Skeletal muscle tissue (tissue), 4 donors: ENCODE results near the gene HAS3. TPM values are rescaled to one million over a fixed set of nuclear protein-coding genes. Genes with fewer than 3 reads are reported as not detected.

ENCODE experiments used
- H3K27ac ChIP-seq: one replicate; pipeline ENCODE4 v1.7.0; 2013; ENCODE audit warnings: mild to moderate bottlenecking, low read depth, low read length, inconsistent platforms
- H3K27me3 ChIP-seq, 3 donors: one replicate each; pipeline ENCODE4 v1.7.0; 2013; ENCODE audit warnings: low read length in 3 of 3; ENCODE audit not compliant: control insufficient read depth in 3 of 3, insufficient read depth in 3 of 3
- H3K36me3 ChIP-seq, 3 donors: one replicate each; pipeline ENCODE4 v1.7.0; 2013; ENCODE audit warnings: low read length in 3 of 3; ENCODE audit not compliant: control insufficient read depth in 3 of 3, insufficient read depth in 3 of 3
- H3K4me1 ChIP-seq, 3 donors: one replicate each; pipeline ENCODE4 v1.7.0; 2013; ENCODE audit warnings: low read length in 3 of 3, mild to moderate bottlenecking in 3 of 3; ENCODE audit not compliant: control insufficient read depth in 3 of 3, insufficient read depth in 3 of 3
- H3K4me3 ChIP-seq, 3 donors: one replicate each; pipeline ENCODE4 v1.7.0; 2013; ENCODE audit warnings: low read length in 3 of 3
- H3K9ac ChIP-seq, 3 donors: one replicate each; pipeline ENCODE4 v1.7.0; 2013; ENCODE audit warnings: low read length in 3 of 3, mild to moderate bottlenecking in 3 of 3, moderate library complexity in 2 of 3, low read depth in 1 of 3
- H3K9me3 ChIP-seq, 3 donors: one replicate each; pipeline ENCODE4 v1.7.0; 2013; ENCODE audit warnings: low read length in 3 of 3; ENCODE audit not compliant: control insufficient read depth in 3 of 3
- total RNA-seq: library from RNA; depleted of rRNA; stranded (reverse); fragments of >200 nt; gene quantifications from one replicate; pipeline ENCODE4 v1.2.3, GENCODE V29; 2014
- donor health status: Osteomylitis.

HAS3 gene
- total RNA-seq, 1 donor from 2014 or later: under 0.01 TPM

GRCh38 chr16:69114346-69114975 lies 9.0 kb downstream of the HAS3 start:
- peaks cover 22 to 33% (median 29%) of the 10 kb centered on the region in 3 donors for H3K4me1 ChIP-seq
- no peak overlapping the region for H3K4me3 ChIP-seq
- no peaks in the 10 kb centered on the region for H3K9me3 ChIP-seq
- H3K36me3 ChIP-seq: peaks cover 38 to 53% (median 49%) of the 10 kb centered on the region in 3 donors
- H3K27me3 ChIP-seq: peaks cover 0 to 4% (median 2%) of the 10 kb centered on the region in 3 donors
- no peak overlapping the region for H3K9ac ChIP-seq
- H3K27ac ChIP-seq: no peak overlapping the region

- no peaks in the 10 kb centered on the region for H3K9me3 ChIP-seq
- H3K27me3 ChIP-seq: no peaks in the 10 kb centered on the region
- H3K4me1 ChIP-seq: peaks cover 22 to 34% (median 33%) of the 10 kb centered on the region in 3 donors
- no peak overlapping the region for H3K27ac ChIP-seq
- H3K36me3 ChIP-seq: peaks cover 41 to 52% (median 47%) of the 10 kb centered on the region in 3 donors
- no peak overlapping the region for H3K9ac ChIP-seq
- H3K4me3 ChIP-seq: no peak overlapping the region
These were observed 9.5 kb downstream of the HAS3 start for GRCh38 chr16:69114976-69115355.

GRCh38 chr16:69115361-69115760 lies 9.9 kb downstream of the HAS3 start:
- H3K9me3 ChIP-seq: no peaks in the 10 kb centered on the region
- no peak overlapping the region for H3K27ac ChIP-seq
- no peak overlapping the region for H3K9ac ChIP-seq
- H3K4me3 ChIP-seq: no peak overlapping the region
- H3K4me1 ChIP-seq: peaks cover 22 to 34% (median 33%) of the 10 kb centered on the region in 3 donors
- H3K27me3 ChIP-seq: no peaks in the 10 kb centered on the region
- peaks cover 44 to 53% (median 50%) of the 10 kb centered on the region in 3 donors for H3K36me3 ChIP-seq

- Histone ChIP-seq H3K4me3 (no peak overlapping the region), H3K9me3 (no peaks in the 10 kb centered on the region), H3K27me3 (no peaks in the 10 kb centered on the region), H3K27ac (no peak overlapping the region), H3K36me3 (peaks cover 46 to 54% (median 49%) of the 10 kb centered on the region in 3 donors), H3K4me1 (peaks cover 22 to 34% (median 33%) of the 10 kb centered on the region in 3 donors), H3K9ac (no peak overlapping the region)
These were observed 10.4 kb downstream of the HAS3 start for GRCh38 chr16:69115837-69116236.

- peaks cover 49 to 59% (median 51%) of the 10 kb centered on the region in 3 donors for H3K36me3 ChIP-seq
These were observed 10.9 kb downstream of the HAS3 start for GRCh38 chr16:69116256-69116875.

GRCh38 chr16:69116906-69117305 lies 11.5 kb downstream of the HAS3 start:
- H3K9ac ChIP-seq: no peak overlapping the region
- peaks cover 49 to 59% (median 50%) of the 10 kb centered on the region in 3 donors for H3K36me3 ChIP-seq
- H3K4me3 ChIP-seq: no peak overlapping the region
- no peaks in the 10 kb centered on the region for H3K27me3 ChIP-seq
- peaks cover 22 to 30% (median 30%) of the 10 kb centered on the region in 3 donors for H3K4me1 ChIP-seq
- no peak overlapping the region for H3K27ac ChIP-seq
- no peaks in the 10 kb centered on the region for H3K9me3 ChIP-seq

More at GRCh38 chr16:69116256-69116875, 10.9 kb downstream of the HAS3 start:
- H3K9me3 ChIP-seq: no peaks in the 10 kb centered on the region
- peaks cover 22 to 34% (median 33%) of the 10 kb centered on the region in 3 donors for H3K4me1 ChIP-seq
- H3K9ac ChIP-seq: no peak overlapping the region
- no peak overlapping the region for H3K4me3 ChIP-seq
- no peak overlapping the region for H3K27ac ChIP-seq
- H3K27me3 ChIP-seq: no peaks in the 10 kb centered on the region

- peaks cover 42 to 59% (median 46%) of the 10 kb centered on the region in 3 donors for H3K36me3 ChIP-seq
- H3K4me1 ChIP-seq: peaks cover 22 to 27% (median 22%) of the 10 kb centered on the region in 3 donors
- H3K9ac ChIP-seq: no peak overlapping the region
- H3K27me3 ChIP-seq: no peaks in the 10 kb centered on the region
- no peaks in the 10 kb centered on the region for H3K9me3 ChIP-seq
- H3K27ac ChIP-seq: no peak overlapping the region
- no peak overlapping the region for H3K4me3 ChIP-seq
These were observed 13.0 kb downstream of the HAS3 start for GRCh38 chr16:69118468-69118867.

- Histone ChIP-seq H3K27ac (no peak overlapping the region), H3K9ac (no peak overlapping the region), H3K36me3 (peaks cover 37 to 53% (median 45%) of the 10 kb centered on the region in 3 donors)
These were observed 13.5 kb downstream of the HAS3 start for GRCh38 chr16:69118994-69119393.

GRCh38 chr16:69119536-69119935 lies 14.1 kb downstream of the HAS3 start:
- peaks cover 32 to 48% (median 40%) of the 10 kb centered on the region in 3 donors for H3K36me3 ChIP-seq
- H3K4me3 ChIP-seq: no peak overlapping the region
- H3K27me3 ChIP-seq: no peaks in the 10 kb centered on the region
- peaks cover 20 to 27% (median 22%) of the 10 kb centered on the region in 3 donors for H3K4me1 ChIP-seq
- H3K9me3 ChIP-seq: no peaks in the 10 kb centered on the region
- H3K27ac ChIP-seq: no peak overlapping the region
- H3K9ac ChIP-seq: no peak overlapping the region

More at GRCh38 chr16:69118994-69119393, 13.5 kb downstream of the HAS3 start:
- Histone ChIP-seq H3K9me3 (no peaks in the 10 kb centered on the region), H3K4me3 (no peak overlapping the region), H3K27me3 (no peaks in the 10 kb centered on the region), H3K4me1 (peaks cover 21 to 27% (median 22%) of the 10 kb centered on the region in 3 donors)

GRCh38 chr16:69120096-69120664 lies 14.7 kb downstream of the HAS3 start:
- H3K4me1 ChIP-seq: peaks cover 20 to 27% (median 22%) of the 10 kb centered on the region in 3 donors
- H3K27ac ChIP-seq: no peak overlapping the region
- peaks cover 25 to 42% (median 38%) of the 10 kb centered on the region in 3 donors for H3K36me3 ChIP-seq
- no peaks in the 10 kb centered on the region for H3K27me3 ChIP-seq
- H3K4me3 ChIP-seq: no peak overlapping the region
- no peaks in the 10 kb centered on the region for H3K9me3 ChIP-seq
- H3K9ac ChIP-seq: no peak overlapping the region
